ENCODE measurements around the gene CSK.

DNA sequence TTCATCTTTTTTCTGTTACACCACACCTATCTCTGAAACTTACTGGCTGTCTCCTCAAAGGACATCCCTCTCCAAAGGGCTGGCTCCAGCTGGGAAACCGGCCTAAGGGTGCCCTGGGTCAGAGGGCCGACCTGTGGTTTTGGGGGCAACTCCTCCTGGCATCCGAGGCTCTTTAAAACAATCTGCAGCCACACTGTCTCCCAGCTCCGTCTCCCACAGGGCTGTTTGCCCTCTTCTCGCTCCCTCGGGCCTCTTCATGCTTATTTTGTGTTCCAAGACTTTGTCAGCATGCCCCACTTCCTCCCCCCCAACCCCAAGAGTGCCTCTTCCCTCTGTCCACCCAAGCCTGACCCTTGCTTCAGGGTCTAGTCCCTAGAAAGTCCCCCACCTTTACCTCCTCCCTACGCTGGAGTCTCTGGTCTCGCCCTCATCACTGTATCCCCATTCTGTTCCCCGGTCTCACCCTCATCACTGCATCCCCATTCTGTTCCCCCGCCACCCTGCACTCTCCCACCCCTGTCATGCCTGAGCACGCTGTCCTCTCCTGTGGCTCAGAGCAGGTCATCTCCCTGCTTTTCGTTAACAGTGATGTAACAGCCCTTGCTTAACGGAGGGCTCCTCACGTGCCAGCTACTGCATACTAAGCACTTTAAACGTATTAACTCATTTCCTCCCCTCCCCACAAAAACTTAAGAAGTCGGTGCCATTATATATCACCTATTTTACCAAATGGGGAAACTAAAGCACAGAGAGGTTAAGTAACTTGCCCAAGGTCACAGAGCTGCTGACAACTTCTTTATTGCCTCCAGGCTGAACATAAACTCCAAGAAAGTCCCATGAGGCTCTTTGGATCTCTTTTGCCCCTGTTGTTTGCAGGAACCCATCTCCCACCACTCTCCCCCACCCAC lies 1.1 kb upstream of the CSK start:
- TF ChIP-seq, protein P1, sequence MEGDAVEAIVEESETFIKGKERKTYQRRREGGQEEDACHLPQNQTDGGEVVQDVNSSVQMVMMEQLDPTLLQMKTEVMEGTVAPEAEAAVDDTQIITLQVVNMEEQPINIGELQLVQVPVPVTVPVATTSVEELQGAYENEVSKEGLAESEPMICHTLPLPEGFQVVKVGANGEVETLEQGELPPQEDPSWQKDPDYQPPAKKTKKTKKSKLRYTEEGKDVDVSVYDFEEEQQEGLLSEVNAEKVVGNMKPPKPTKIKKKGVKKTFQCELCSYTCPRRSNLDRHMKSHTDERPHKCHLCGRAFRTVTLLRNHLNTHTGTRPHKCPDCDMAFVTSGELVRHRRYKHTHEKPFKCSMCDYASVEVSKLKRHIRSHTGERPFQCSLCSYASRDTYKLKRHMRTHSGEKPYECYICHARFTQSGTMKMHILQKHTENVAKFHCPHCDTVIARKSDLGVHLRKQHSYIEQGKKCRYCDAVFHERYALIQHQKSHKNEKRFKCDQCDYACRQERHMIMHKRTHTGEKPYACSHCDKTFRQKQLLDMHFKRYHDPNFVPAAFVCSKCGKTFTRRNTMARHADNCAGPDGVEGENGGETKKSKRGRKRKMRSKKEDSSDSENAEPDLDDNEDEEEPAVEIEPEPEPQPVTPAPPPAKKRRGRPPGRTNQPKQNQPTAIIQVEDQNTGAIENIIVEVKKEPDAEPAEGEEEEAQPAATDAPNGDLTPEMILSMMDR (IDR thresholded peaks at IDR 0.05 in 4 of 5, conservative IDR thresholded peaks at IDR 0.05 in 1 of 5), result no peak
- no peak for TF ChIP-seq POLR2A (IDR thresholded peaks at IDR 0.05)

Measured in gastrocnemius medialis (tissue), 4 donors.